ENCODE data around the gene UNC5C. TPM values are rescaled to one million over a fixed set of nuclear protein-coding genes. Genes with fewer than 3 reads are reported as not detected.
A peak's percentile ranks its signal among the peaks of the same experiment; 100 is the strongest.
"Not testable (repeated sequence)": the region's sequence is repeated elsewhere in the genome, so short reads cannot be mapped to it uniquely, and the experiment has no call there.

The UNC5C gene
- total and polyA plus RNA-seq, 5 donors from 2014 or later, result 0.01 to 0.13 TPM; not detected in 3

GRCh38 chr4:95171377-95171776 is 377.4 kb downstream of the UNC5C start:
- DNase-seq; H3K4me1 Mint-ChIP-seq; H3K36me3 ChIP-seq (ENCODE audit: control insufficient read depth, insufficient read depth, low read length); H3K9me3 Mint-ChIP-seq; ATAC-seq (ENCODE audit: low read depth in 2 of 2); H3K27ac Mint-ChIP-seq; H3K9me3 ChIP-seq (ENCODE audit: control insufficient read depth in 2 of 2, low read length in 2 of 2); H3K4me3 ChIP-seq (ENCODE audit: low read depth, low read length); H3K27me3 Mint-ChIP-seq; H3K27me3 ChIP-seq (ENCODE audit: control insufficient read depth, insufficient read depth, low read length); H3K4me1 ChIP-seq (ENCODE audit: control insufficient read depth, insufficient read depth, low read length, poor library complexity, severe bottlenecking); H3K27ac ChIP-seq (ENCODE audit: insufficient read depth, low read length, poor library complexity, severe bottlenecking); H3K36me3 Mint-ChIP-seq; H3K4me3 Mint-ChIP-seq: not testable (repeated sequence)

GRCh38 chr4:95170176-95170575 is 378.6 kb downstream of the UNC5C start:
- H3K4me3 Mint-ChIP-seq, result no peak overlapping the region
- peaks cover 0 to 4% (median 0%) of the 10 kb centered on the region in 7 donors for H3K9me3 Mint-ChIP-seq
- Histone ChIP-seq H3K9me3 (ENCODE audit: control insufficient read depth in 2 of 2, low read length in 2 of 2) (no peaks in the 10 kb centered on the region), H3K4me3 (ENCODE audit: low read depth, low read length) (no peak overlapping the region), H3K27me3 (ENCODE audit: control insufficient read depth, insufficient read depth, low read length) (no peaks in the 10 kb centered on the region), H3K4me1 (ENCODE audit: control insufficient read depth, insufficient read depth, low read length, poor library complexity, severe bottlenecking) (no peaks in the 10 kb centered on the region), H3K36me3 (ENCODE audit: control insufficient read depth, insufficient read depth, low read length) (no peaks in the 10 kb centered on the region), H3K27ac (ENCODE audit: insufficient read depth, low read length, poor library complexity, severe bottlenecking) (no peak overlapping the region)
- no peaks in the 10 kb centered on the region for H3K27me3 Mint-ChIP-seq
- ATAC-seq (ENCODE audit: low read depth in 2 of 2) (no peak), DNase-seq (no peak)
- peaks cover 4% of the 10 kb centered on the region for H3K36me3 Mint-ChIP-seq
- peak overlapping the region in 1 of 3 donors; percentile 32 for H3K27ac Mint-ChIP-seq
- peaks cover 0 to 6% (median under 1%) of the 10 kb centered on the region in 4 donors for H3K4me1 Mint-ChIP-seq

GRCh38 chr4:95167805-95168204 is 381.0 kb downstream of the UNC5C start:
- no peaks in the 10 kb centered on the region for H3K4me1 ChIP-seq (ENCODE audit: control insufficient read depth, insufficient read depth, low read length, poor library complexity, severe bottlenecking)
- ATAC-seq (ENCODE audit: low read depth in 2 of 2) (no peak), DNase-seq (no peak)
- Mint-ChIP-seq H3K27me3 (no peaks in the 10 kb centered on the region), H3K4me1 (peaks cover 0 to 6% (median under 1%) of the 10 kb centered on the region in 4 donors), H3K4me3 (no peak overlapping the region), H3K9me3 (peaks cover 0 to 4% (median 0%) of the 10 kb centered on the region in 7 donors), H3K27ac (no peak overlapping the region), H3K36me3 (no peaks in the 10 kb centered on the region)
- H3K36me3 ChIP-seq (ENCODE audit: control insufficient read depth, insufficient read depth, low read length), result no peaks in the 10 kb centered on the region
- no peak overlapping the region for H3K27ac ChIP-seq (ENCODE audit: insufficient read depth, low read length, poor library complexity, severe bottlenecking)
- no peaks in the 10 kb centered on the region for H3K9me3 ChIP-seq (ENCODE audit: control insufficient read depth in 2 of 2, low read length in 2 of 2)
- H3K27me3 ChIP-seq (ENCODE audit: control insufficient read depth, insufficient read depth, low read length), result no peaks in the 10 kb centered on the region
- H3K4me3 ChIP-seq (ENCODE audit: low read depth, low read length), result no peak overlapping the region

DNA sequence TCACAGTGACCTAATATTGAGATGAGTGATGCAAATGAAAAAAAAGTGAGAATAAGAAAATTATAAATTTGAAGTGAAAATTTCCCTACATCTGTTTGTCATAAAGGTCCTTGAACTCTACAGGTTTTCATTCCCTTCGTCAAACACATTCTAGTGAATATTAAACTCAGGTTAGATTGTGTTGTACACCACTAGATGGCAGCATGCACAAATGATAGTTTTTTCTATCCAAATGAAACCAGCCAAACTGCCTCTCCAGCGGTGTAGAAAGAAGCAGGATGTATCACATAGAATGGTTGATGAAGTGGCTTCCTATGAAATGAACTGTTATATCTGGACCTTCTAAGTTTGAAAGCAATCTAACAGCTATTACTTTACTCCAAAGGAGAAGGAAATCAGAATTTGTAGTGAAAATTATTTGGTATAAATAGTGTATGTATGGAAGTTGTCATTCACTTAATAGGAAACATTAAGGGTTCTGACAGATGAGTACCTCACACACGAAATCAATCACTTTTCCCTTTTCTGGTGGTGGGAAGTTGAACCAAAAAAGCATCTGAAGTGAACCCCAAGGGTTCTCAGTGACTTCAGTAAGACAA is 382.7 kb downstream of the UNC5C start:
- no peak overlapping the region for H3K4me3 Mint-ChIP-seq

DNA sequence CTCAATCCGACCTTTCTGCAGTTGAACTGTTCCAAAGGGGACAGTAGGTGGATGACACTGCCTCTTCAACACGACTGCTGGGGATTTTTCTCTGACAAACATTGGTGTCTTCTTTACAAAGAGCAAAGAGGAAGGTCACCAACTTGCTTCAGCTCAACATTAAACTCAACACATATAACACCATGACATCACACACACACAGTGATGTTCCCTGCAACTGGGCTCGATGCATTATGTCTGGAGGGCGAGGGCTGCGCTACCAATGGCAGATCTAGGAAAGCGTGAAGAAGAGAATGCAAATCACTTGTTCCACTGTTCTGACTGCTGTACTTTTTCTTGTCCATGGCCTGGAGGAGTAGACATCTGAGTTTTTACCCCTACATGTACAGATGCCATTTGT is 385.9 kb downstream of the UNC5C start:
- no peak overlapping the region for H3K4me3 Mint-ChIP-seq
- H3K27ac Mint-ChIP-seq, result no peak overlapping the region
- DNase-seq, result no peak
- peaks cover 0 to 2% (median 0%) of the 10 kb centered on the region in 7 donors for H3K9me3 Mint-ChIP-seq
- Histone ChIP-seq H3K27me3 (ENCODE audit: control insufficient read depth, insufficient read depth, low read length) (no peaks in the 10 kb centered on the region), H3K36me3 (ENCODE audit: control insufficient read depth, insufficient read depth, low read length) (no peaks in the 10 kb centered on the region), H3K27ac (ENCODE audit: insufficient read depth, low read length, poor library complexity, severe bottlenecking) (no peak overlapping the region), H3K9me3 (ENCODE audit: control insufficient read depth in 2 of 2, low read length in 2 of 2) (no peaks in the 10 kb centered on the region), H3K4me1 (ENCODE audit: control insufficient read depth, insufficient read depth, low read length, poor library complexity, severe bottlenecking) (no peaks in the 10 kb centered on the region), H3K4me3 (ENCODE audit: low read depth, low read length) (no peak overlapping the region)
- H3K36me3 Mint-ChIP-seq, result no peaks in the 10 kb centered on the region
- no peaks in the 10 kb centered on the region for H3K27me3 Mint-ChIP-seq
- no peak for ATAC-seq (ENCODE audit: low read depth in 2 of 2)
- peaks cover 0 to 6% (median 3%) of the 10 kb centered on the region in 4 donors for H3K4me1 Mint-ChIP-seq

More for the DNA sequence above, 382.7 kb downstream of the UNC5C start:
- DNase-seq, result peak in 2 of 3 donors; percentile 60 to 81
- H3K27me3 ChIP-seq (ENCODE audit: control insufficient read depth, insufficient read depth, low read length), result no peaks in the 10 kb centered on the region
- H3K4me1 ChIP-seq (ENCODE audit: control insufficient read depth, insufficient read depth, low read length, poor library complexity, severe bottlenecking), result no peaks in the 10 kb centered on the region
- peak in 1 of 2 donors; percentile 59 for ATAC-seq (ENCODE audit: low read depth in 2 of 2)
- Mint-ChIP-seq H3K27me3 (no peaks in the 10 kb centered on the region), H3K36me3 (no peaks in the 10 kb centered on the region), H3K27ac (no peak overlapping the region), H3K4me1 (peaks cover 0 to 6% (median 2%) of the 10 kb centered on the region in 4 donors), H3K9me3 (peaks cover 0 to 4% (median 0%) of the 10 kb centered on the region in 7 donors)
- no peaks in the 10 kb centered on the region for H3K36me3 ChIP-seq (ENCODE audit: control insufficient read depth, insufficient read depth, low read length)
- no peaks in the 10 kb centered on the region for H3K9me3 ChIP-seq (ENCODE audit: control insufficient read depth in 2 of 2, low read length in 2 of 2)
- H3K4me3 ChIP-seq (ENCODE audit: low read depth, low read length), result no peak overlapping the region
- no peak overlapping the region for H3K27ac ChIP-seq (ENCODE audit: insufficient read depth, low read length, poor library complexity, severe bottlenecking)

DNA sequence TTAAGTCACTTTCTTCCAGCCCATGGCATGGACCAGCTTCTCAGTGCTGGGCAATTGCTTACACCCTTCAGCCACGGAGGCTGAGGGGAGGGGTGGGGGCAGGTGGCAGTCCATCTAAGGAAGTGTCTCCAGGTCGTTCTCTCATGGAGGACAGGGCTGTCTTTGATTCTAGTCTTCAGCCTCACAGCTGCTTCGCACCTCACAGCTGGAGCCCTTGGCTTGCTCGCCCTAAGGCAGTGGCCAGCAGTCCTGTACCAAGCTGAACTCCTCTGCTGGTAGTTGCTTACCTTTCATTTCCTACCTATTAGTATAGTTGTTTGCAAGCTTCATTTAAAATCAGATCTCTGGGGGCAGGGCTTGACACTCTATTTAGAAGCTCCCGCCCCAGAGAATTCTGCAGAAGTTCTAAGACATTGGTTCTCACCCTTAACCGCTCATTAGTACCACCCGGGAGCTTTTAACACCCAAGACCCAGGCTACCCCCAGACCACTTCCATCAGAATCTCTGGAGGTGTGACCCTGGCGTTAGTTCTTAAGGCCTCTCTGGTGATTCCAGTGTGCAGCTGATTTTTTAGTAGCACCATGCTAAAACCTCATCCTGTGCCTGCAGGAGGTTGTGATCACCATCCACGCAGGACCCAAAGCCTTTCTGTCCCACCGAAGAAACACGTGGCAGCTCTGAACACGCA is 386.8 kb downstream of the UNC5C start:
- H3K4me3 Mint-ChIP-seq, result no peak overlapping the region
- Histone ChIP-seq H3K27ac (ENCODE audit: insufficient read depth, low read length, poor library complexity, severe bottlenecking) (no peak overlapping the region), H3K4me3 (ENCODE audit: low read depth, low read length) (no peak overlapping the region), H3K36me3 (ENCODE audit: control insufficient read depth, insufficient read depth, low read length) (no peaks in the 10 kb centered on the region), H3K9me3 (ENCODE audit: control insufficient read depth in 2 of 2, low read length in 2 of 2) (no peaks in the 10 kb centered on the region), H3K27me3 (ENCODE audit: control insufficient read depth, insufficient read depth, low read length) (no peaks in the 10 kb centered on the region), H3K4me1 (ENCODE audit: control insufficient read depth, insufficient read depth, low read length, poor library complexity, severe bottlenecking) (no peaks in the 10 kb centered on the region)
- ATAC-seq (ENCODE audit: low read depth in 2 of 2) (no peak), DNase-seq (no peak)
- H3K9me3 Mint-ChIP-seq, result peaks cover 0 to 2% (median 0%) of the 10 kb centered on the region in 7 donors
- H3K36me3 Mint-ChIP-seq, result no peaks in the 10 kb centered on the region
- H3K27ac Mint-ChIP-seq, result no peak overlapping the region
- H3K4me1 Mint-ChIP-seq, result peaks cover 0 to 6% (median 3%) of the 10 kb centered on the region in 4 donors
- no peaks in the 10 kb centered on the region for H3K27me3 Mint-ChIP-seq

DNA sequence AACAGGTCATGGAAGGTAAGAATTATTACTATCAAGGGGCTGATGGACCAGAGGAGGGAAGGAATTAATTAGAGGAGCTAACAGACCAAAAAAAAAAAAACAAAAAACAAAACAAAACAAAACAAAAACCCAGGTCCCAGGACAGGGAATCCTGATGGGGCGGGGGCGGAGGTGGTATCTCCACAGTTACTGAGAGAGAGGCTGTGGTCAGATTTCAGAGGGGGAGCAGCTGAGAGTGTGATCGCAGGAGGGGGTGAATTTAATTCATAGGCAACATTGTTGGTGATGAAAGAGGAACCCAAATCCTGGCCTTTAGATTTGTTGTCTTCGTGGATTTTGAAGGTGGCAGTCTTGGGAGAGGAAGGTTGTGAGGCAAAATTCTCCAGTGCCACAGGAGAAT is 389.4 kb downstream of the UNC5C start:
- Histone ChIP-seq H3K4me1 (ENCODE audit: control insufficient read depth, insufficient read depth, low read length, poor library complexity, severe bottlenecking) (peaks cover 6% of the 10 kb centered on the region), H3K4me3 (ENCODE audit: low read depth, low read length) (no peak overlapping the region), H3K27ac (ENCODE audit: insufficient read depth, low read length, poor library complexity, severe bottlenecking) (no peak overlapping the region), H3K9me3 (ENCODE audit: control insufficient read depth in 2 of 2, low read length in 2 of 2) (no peaks in the 10 kb centered on the region), H3K36me3 (ENCODE audit: control insufficient read depth, insufficient read depth, low read length) (no peaks in the 10 kb centered on the region), H3K27me3 (ENCODE audit: control insufficient read depth, insufficient read depth, low read length) (no peaks in the 10 kb centered on the region)
- Mint-ChIP-seq H3K27ac (peak overlapping the region in 2 of 3 donors; percentile 51 to 92), H3K27me3 (no peaks in the 10 kb centered on the region), H3K4me3 (no peak overlapping the region), H3K9me3 (peaks cover 0 to 2% (median 0%) of the 10 kb centered on the region in 7 donors), H3K36me3 (no peaks in the 10 kb centered on the region), H3K4me1 (peaks cover 5 to 17% (median 11%) of the 10 kb centered on the region in 4 donors)
- DNase-seq, result no peak
- ATAC-seq (ENCODE audit: low read depth in 2 of 2), result no peak
